Upper lobe of left lung (tissue), 4 donors: ENCODE results near the gene NCK2.

Experiments
- CTCF ChIP-seq, 6 experiments: fragments of 450-650 bp in 4 of 6; fragments of 200-600 bp in 2 of 6; sonication (generic) in 2 of 6; IDR thresholded peaks; one replicate each; pipeline ENCODE4 v1.5.1; 2016 to 2019; ENCODE audit warnings: antibody characterized with exemption in 6 of 6
- EP300 ChIP-seq, 4 donors: sonication (generic); formaldehyde crosslinking; IDR thresholded peaks; one replicate each; pipeline ENCODE4 v1.5.1; 2017; ENCODE audit warnings: antibody characterized with exemption in 4 of 4, control low read depth in 2 of 4
- POLR2A ChIP-seq, 4 donors: fragments of 450-650 bp; IDR thresholded peaks; one replicate each; pipeline ENCODE4 v1.5.1; 2016 to 2017; ENCODE audit warnings: antibody characterized with exemption in 4 of 4, mild to moderate bottlenecking in 2 of 4
- POLR2AphosphoS5 ChIP-seq, 2 donors: sonication (generic); formaldehyde crosslinking; IDR thresholded peaks; one replicate each; pipeline ENCODE4 v1.5.1; 2017; ENCODE audit warnings: antibody characterized with exemption in 2 of 2

GRCh38 chr2:105749583-105750400 lies 5.1 kb downstream of the NCK2 start:
- TF ChIP-seq CTCF (IDR thresholded peaks at IDR 0.05) (no peak), POLR2A (IDR thresholded peaks at IDR 0.05) (no peak), EP300 (IDR thresholded peaks at IDR 0.05) (no peak), POLR2AphosphoS5 (IDR thresholded peaks at IDR 0.05) (no peak)
